Mesothelial cell of epicardium (in vitro differentiated cells): Measurements from ENCODE around the gene HSD17B4. TPM values are rescaled to one million over a fixed set of nuclear protein-coding genes. Genes with fewer than 3 reads are reported as not detected.

Experiments used
- total RNA-seq: library from RNA; stranded (reverse); gene quantifications from 3 replicates; pipeline ENCODE4 v1.2.1, GENCODE V29; 2021

The HSD17B4 gene
- total RNA-seq, 1 donor from 2014 or later: 146 TPM

Other genes starting within 250 kb of the HSD17B4 start
- gene TNFAIP8, start 96.5 kb upstream of the HSD17B4 start, total RNA-seq: 26.5 to 33.3 TPM (median 28.6 TPM) in 3 replicates
- gene FAM170A, start 177.1 kb downstream of the HSD17B4 start, total RNA-seq: 0.18 TPM in 1 of 3 replicates, not detected in the others